Activated naive CD8-positive, alpha-beta T cell treated with anti-CD3 and anti-CD28 coated beads, Interleukin-2, amount 50 U/mL, for 24 hours (primary cell): ENCODE measurements around the gene TRAK1.
"Not testable (repeated sequence)": the region's sequence is repeated elsewhere in the genome, so short reads cannot be mapped to it uniquely, and the experiment has no call there.

Source experiments
- ATAC-seq: fragments of 150-1000 bp; cut with Tn5 transposase; one replicate; pipeline ENCODE4 v1.10.0; 2021
- DNase-seq: peaks from one replicate; pipeline ENCODE4 v3.0.0; 2021
- H3K27ac Mint-ChIP-seq: one replicate; pipeline ENCODE4 v1.8.0; 2021; ENCODE audit warnings: mild to moderate bottlenecking, mixed read lengths
- H3K27me3 Mint-ChIP-seq: one replicate; pipeline ENCODE4 v1.8.0; 2021; ENCODE audit warnings: mixed read lengths
- H3K36me3 Mint-ChIP-seq: one replicate; pipeline ENCODE4 v1.8.0; 2021; ENCODE audit warnings: low read depth, mixed read lengths
- H3K4me1 Mint-ChIP-seq: one replicate; pipeline ENCODE4 v1.8.0; 2021; ENCODE audit warnings: mixed read lengths
- H3K4me3 Mint-ChIP-seq: one replicate; pipeline ENCODE4 v1.8.0; 2021; ENCODE audit warnings: mild to moderate bottlenecking, moderate library complexity, mixed read lengths
- H3K9me3 Mint-ChIP-seq: one replicate; pipeline ENCODE4 v1.8.0; 2021; ENCODE audit warnings: mixed read lengths

The TRAK1 gene

GRCh38 chr3:42098171-42098570 lies 7.0 kb downstream of the TRAK1 start:
- H3K27me3 Mint-ChIP-seq, result no peaks in the 10 kb centered on the region
- no peak overlapping the region for H3K4me3 Mint-ChIP-seq
- peak overlapping the region; percentile 19 for H3K27ac Mint-ChIP-seq
- peaks cover 67% of the 10 kb centered on the region for H3K4me1 Mint-ChIP-seq
- no peak for ATAC-seq
- peaks cover 4% of the 10 kb centered on the region for H3K36me3 Mint-ChIP-seq
- H3K9me3 Mint-ChIP-seq, result no peaks in the 10 kb centered on the region
- no peak for DNase-seq

DNA sequence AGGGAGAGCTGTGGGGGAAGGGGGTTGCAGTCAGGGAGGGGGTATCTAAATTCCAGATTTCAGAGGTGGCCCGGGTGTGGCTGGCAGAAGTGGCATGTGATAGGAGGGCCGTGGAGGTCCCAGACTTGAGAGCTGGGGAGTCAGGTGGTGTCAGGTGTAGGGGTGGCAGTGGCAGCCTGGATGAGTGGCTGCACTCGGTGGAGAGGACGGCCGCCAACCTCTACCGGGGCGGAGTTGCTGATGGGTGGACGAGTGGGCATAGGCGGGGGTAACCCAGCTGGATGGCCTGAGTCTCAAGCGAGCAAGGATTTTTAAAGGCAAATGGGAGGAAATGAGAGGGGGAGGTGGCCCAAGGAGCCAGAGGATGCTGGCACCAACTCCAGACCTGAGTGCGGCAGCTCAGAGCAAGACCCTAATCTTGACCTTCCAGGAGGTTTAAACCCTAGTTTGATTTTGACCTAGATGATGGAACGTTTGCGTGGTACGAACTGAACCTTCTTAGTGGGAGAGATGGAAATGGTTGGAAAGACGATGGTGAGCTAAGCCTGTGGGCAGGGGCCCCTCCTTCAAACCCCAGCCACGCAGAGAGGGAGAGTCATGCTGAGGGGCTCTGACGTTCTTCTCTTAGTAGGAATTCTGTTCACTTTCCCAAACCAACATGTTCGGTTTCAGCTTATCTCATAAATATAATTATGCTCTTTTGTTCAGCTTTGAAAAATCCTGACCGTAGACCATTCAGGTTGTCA lies 8.0 kb downstream of the TRAK1 start:
- Mint-ChIP-seq H3K36me3 (peaks cover 7% of the 10 kb centered on the region), H3K4me3 (no peak overlapping the region), H3K4me1 (peaks cover 57% of the 10 kb centered on the region), H3K27ac (no peak overlapping the region), H3K27me3 (no peaks in the 10 kb centered on the region), H3K9me3 (no peaks in the 10 kb centered on the region)
- ATAC-seq (no peak), DNase-seq (no peak)

- H3K4me3 Mint-ChIP-seq, result no peak overlapping the region
- H3K27ac Mint-ChIP-seq, result no peak overlapping the region
- H3K36me3 Mint-ChIP-seq, result peaks cover 13% of the 10 kb centered on the region
- DNase-seq (no peak), ATAC-seq (no peak)
- H3K4me1 Mint-ChIP-seq, result peaks cover 39% of the 10 kb centered on the region
- no peaks in the 10 kb centered on the region for H3K9me3 Mint-ChIP-seq
- H3K27me3 Mint-ChIP-seq, result no peaks in the 10 kb centered on the region
Observed at GRCh38 chr3:42101048-42101447, 9.9 kb downstream of the TRAK1 start.

DNA sequence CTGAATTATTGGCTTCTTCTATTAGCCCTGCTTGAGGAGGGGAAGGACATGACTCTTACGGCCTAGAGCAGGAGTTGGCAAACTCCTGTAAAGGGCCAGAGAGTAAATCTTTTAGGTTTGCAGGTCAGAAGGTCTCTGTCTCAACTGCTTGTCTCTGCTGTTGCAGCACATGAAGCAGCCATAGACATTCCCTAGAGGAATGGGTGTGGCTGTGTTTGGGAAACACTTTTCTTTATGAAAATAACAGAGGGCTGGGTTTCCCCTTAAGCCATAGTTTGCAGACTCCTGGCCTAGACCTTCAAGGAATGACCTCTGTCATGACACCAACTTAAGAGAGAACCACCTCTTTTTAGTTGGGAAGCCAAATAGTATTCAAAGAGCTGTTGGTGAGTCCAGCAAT lies 10.3 kb downstream of the TRAK1 start:
- no peaks in the 10 kb centered on the region for H3K9me3 Mint-ChIP-seq

GRCh38 chr3:42102571-42102970 lies 11.4 kb downstream of the TRAK1 start:
- Mint-ChIP-seq H3K36me3 (peaks cover 15% of the 10 kb centered on the region), H3K27ac (no peak overlapping the region), H3K4me3 (no peak overlapping the region), H3K27me3 (no peaks in the 10 kb centered on the region), H3K9me3 (no peaks in the 10 kb centered on the region), H3K4me1 (peaks cover 30% of the 10 kb centered on the region)
- ATAC-seq, result no peak
- DNase-seq, result no peak

More for the DNA sequence above, 10.3 kb downstream of the TRAK1 start:
- ATAC-seq, result no peak
- Mint-ChIP-seq H3K27ac (no peak overlapping the region), H3K4me3 (no peak overlapping the region), H3K36me3 (peaks cover 15% of the 10 kb centered on the region), H3K27me3 (no peaks in the 10 kb centered on the region), H3K4me1 (peaks cover 39% of the 10 kb centered on the region)
- no peak for DNase-seq

- not testable (repeated sequence) for H3K27me3 Mint-ChIP-seq, H3K9me3 Mint-ChIP-seq, ATAC-seq, H3K4me3 Mint-ChIP-seq, H3K27ac Mint-ChIP-seq, DNase-seq
- Mint-ChIP-seq H3K4me1 (peaks cover 16% of the 10 kb centered on the region), H3K36me3 (peaks cover 18% of the 10 kb centered on the region)
Observed at GRCh38 chr3:42103921-42104665, 12.9 kb downstream of the TRAK1 start.

GRCh38 chr3:42105994-42106393 lies 14.8 kb downstream of the TRAK1 start:
- DNase-seq, H3K9me3 Mint-ChIP-seq, H3K27ac Mint-ChIP-seq, H3K4me1 Mint-ChIP-seq, H3K4me3 Mint-ChIP-seq, H3K27me3 Mint-ChIP-seq, ATAC-seq: not testable (repeated sequence)
- H3K36me3 Mint-ChIP-seq, result peaks cover 18% of the 10 kb centered on the region

DNA sequence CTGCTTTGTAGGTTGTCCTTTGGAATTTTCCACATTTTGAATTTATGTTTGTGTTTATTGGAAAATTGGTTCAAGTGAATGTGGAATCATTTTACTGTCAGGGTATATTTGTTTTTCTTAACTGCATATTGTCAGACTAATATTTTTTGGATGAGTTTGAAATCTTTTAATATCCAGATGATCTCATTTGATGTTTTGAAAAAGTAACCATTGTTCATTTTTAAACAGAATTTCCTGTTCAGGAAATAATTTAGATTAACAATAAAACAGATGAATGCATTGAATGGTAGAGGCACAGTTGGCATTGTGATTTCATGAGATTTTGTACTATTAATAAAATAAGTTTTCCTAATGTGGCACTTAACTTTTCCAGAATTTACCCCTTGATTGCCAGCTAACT lies 15.5 kb downstream of the TRAK1 start:
- peaks cover 9% of the 10 kb centered on the region for H3K4me1 Mint-ChIP-seq
- no peaks in the 10 kb centered on the region for H3K9me3 Mint-ChIP-seq
- no peaks in the 10 kb centered on the region for H3K27me3 Mint-ChIP-seq
- peaks cover 18% of the 10 kb centered on the region for H3K36me3 Mint-ChIP-seq
- no peak overlapping the region for H3K27ac Mint-ChIP-seq
- DNase-seq (no peak), ATAC-seq (no peak)
- no peak overlapping the region for H3K4me3 Mint-ChIP-seq

- Mint-ChIP-seq H3K36me3 (peaks cover 5% of the 10 kb centered on the region), H3K9me3 (no peaks in the 10 kb centered on the region), H3K27me3 (no peaks in the 10 kb centered on the region), H3K4me1 (peaks cover 3% of the 10 kb centered on the region), H3K4me3 (no peak overlapping the region), H3K27ac (no peak overlapping the region)
- ATAC-seq (no peak), DNase-seq (no peak)
Observed at GRCh38 chr3:42110631-42111030, 19.5 kb downstream of the TRAK1 start.

DNA sequence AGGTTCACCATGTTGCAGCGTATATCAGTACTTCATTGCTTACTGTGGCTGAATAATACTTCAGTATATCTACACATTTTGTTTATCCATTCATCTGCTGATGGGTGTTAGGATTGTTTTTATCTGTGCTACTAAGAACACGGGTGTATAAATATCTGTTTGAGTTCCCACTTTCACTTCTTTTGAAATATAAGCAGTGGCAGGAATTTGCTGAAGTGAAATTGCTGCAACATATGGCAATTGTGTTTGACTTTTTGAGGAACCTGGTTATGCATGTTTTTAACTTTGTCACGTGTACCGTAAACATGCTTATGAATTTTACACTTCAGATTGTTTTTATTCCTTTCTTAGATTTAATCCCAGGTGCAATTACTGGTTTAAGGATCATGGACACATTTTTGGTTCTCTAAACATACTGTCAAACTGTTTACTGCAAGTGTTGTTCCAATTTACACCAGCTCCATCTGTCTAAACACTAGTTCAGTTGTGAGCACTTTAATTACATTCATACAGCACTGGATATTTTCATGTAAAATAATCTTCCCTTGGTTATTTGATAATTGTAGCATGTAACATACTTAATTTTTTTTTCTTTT lies 23.1 kb downstream of the TRAK1 start:
- Mint-ChIP-seq H3K36me3 (peaks cover 1% of the 10 kb centered on the region), H3K4me3 (no peak overlapping the region), H3K4me1 (peaks cover 14% of the 10 kb centered on the region), H3K9me3 (no peaks in the 10 kb centered on the region), H3K27me3 (no peaks in the 10 kb centered on the region), H3K27ac (peak overlapping the region; percentile 33)
- no peak for DNase-seq
- no peak for ATAC-seq

GRCh38 chr3:42115215-42115614 lies 24.1 kb downstream of the TRAK1 start:
- no peaks in the 10 kb centered on the region for H3K27me3 Mint-ChIP-seq
- ATAC-seq, result no peak
- H3K4me3 Mint-ChIP-seq, result no peak overlapping the region
- peaks cover 15% of the 10 kb centered on the region for H3K4me1 Mint-ChIP-seq
- H3K27ac Mint-ChIP-seq, result no peak overlapping the region
- no peak for DNase-seq
- no peaks in the 10 kb centered on the region for H3K9me3 Mint-ChIP-seq
- peaks cover 1% of the 10 kb centered on the region for H3K36me3 Mint-ChIP-seq

DNA sequence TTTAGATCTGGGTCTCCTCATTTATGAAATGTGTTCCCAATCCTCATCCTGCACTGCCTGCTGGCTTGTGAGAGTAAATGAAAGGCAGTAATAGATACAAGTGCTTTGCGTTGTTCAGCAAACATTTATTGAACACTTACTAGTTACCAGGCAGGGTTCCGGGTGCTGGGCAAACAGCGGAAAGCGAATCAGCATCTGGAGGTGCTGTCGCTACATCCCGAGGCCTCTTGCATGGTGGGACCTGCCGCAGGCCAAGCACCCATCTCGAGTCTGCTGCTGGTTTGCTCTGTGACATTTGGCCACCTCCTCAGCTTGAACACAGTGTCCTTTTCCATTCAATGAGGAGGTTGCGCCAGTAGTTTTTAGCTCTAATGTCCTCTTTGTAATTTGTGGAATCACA lies 24.8 kb downstream of the TRAK1 start:
- ATAC-seq, result no peak
- peaks cover 21% of the 10 kb centered on the region for H3K4me1 Mint-ChIP-seq

DNA sequence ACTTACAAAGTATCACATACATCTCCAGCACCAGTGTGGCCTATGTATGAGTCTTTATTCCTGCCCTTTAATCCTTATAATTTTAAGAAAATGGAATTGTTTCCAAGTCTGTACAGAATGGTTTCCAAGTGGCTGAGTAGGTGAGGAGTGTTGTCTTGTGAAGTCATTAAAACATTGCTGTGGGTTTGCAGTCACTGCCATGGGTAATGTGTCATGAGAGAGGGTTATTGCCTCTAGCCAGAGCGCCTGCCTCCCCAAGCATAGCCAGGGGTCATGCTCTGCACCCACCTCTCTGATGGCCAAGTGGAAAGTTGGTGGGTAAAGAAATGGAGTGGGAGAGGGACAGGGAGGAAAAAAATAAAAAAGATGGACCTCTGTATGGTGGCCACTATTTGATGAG lies 25.3 kb downstream of the TRAK1 start:
- Mint-ChIP-seq H3K4me3 (no peak overlapping the region), H3K27me3 (no peaks in the 10 kb centered on the region), H3K9me3 (no peaks in the 10 kb centered on the region), H3K36me3 (peaks cover 1% of the 10 kb centered on the region), H3K27ac (no peak overlapping the region), H3K4me1 (peaks cover 23% of the 10 kb centered on the region)
- ATAC-seq, result no peak
- DNase-seq, result no peak

More for the DNA sequence above, 24.8 kb downstream of the TRAK1 start:
- Mint-ChIP-seq H3K27me3 (no peaks in the 10 kb centered on the region), H3K36me3 (peaks cover 1% of the 10 kb centered on the region), H3K4me3 (no peak overlapping the region), H3K27ac (no peak overlapping the region), H3K9me3 (no peaks in the 10 kb centered on the region)
- DNase-seq, result no peak

GRCh38 chr3:42117175-42118008 lies 26.2 kb downstream of the TRAK1 start:
- H3K36me3 Mint-ChIP-seq, result peaks cover 1% of the 10 kb centered on the region
- H3K4me3 Mint-ChIP-seq, result no peak overlapping the region
- H3K27ac Mint-ChIP-seq, result no peak overlapping the region
- DNase-seq (no peak), ATAC-seq (no peak)
- H3K9me3 Mint-ChIP-seq, result no peaks in the 10 kb centered on the region
- H3K27me3 Mint-ChIP-seq, result no peaks in the 10 kb centered on the region
- peaks cover 23% of the 10 kb centered on the region for H3K4me1 Mint-ChIP-seq
